Natural killer cell (primary cell): ENCODE results near the gene GOLGA6A. TPM values are rescaled to one million over a fixed set of nuclear protein-coding genes. Genes with fewer than 3 reads are reported as not detected.

Experiments used
- ATAC-seq, 3 donors: fragments of 150-1000 bp in 2 of 3; fragments of 200-7000 bp in 1 of 3; cut with Tn5 transposase; 1 replicate in 1 of 3; 2 replicates in 2 of 3; pipeline ENCODE4 v1.10.0; 2021; ENCODE audit warnings: mild to moderate bottlenecking in 2 of 3, moderate library complexity in 2 of 3
- DNase-seq, 2 donors: peaks; one replicate each; pipeline versions ENCODE4 v3.0.0 to v3.0.0-alpha.2; 2013 to 2021; ENCODE audit warnings: mixed read lengths in 1 of 2
- H3K27ac ChIP-seq: one replicate; pipeline ENCODE4 v1.5.1; 2013; ENCODE audit warnings: mild to moderate bottlenecking, low read length
- H3K27me3 ChIP-seq: one replicate; pipeline ENCODE4 v1.6.1; 2013; ENCODE audit warnings: low read length; ENCODE audit not compliant: control insufficient read depth, insufficient read depth
- H3K36me3 ChIP-seq: one replicate; pipeline ENCODE4 v1.6.1; 2013; ENCODE audit warnings: low read length; ENCODE audit not compliant: control insufficient read depth, insufficient read depth
- H3K4me1 ChIP-seq: one replicate; pipeline ENCODE4 v1.6.1; 2013; ENCODE audit warnings: low read length; ENCODE audit not compliant: control insufficient read depth, insufficient read depth
- H3K4me3 ChIP-seq: one replicate; pipeline ENCODE4 v1.5.1; 2013; ENCODE audit warnings: low read length
- H3K9me3 ChIP-seq: one replicate; pipeline ENCODE4 v1.6.1; 2013; ENCODE audit warnings: low read length; ENCODE audit not compliant: control insufficient read depth, insufficient read depth
- H3K27ac Mint-ChIP-seq, 2 donors: one replicate each; pipeline ENCODE4 v1.8.0; 2022; ENCODE audit warnings: mild to moderate bottlenecking in 2 of 2, mixed read lengths in 2 of 2, moderate library complexity in 1 of 2
- H3K27me3 Mint-ChIP-seq, 2 donors: one replicate each; pipeline ENCODE4 v1.8.0; 2022; ENCODE audit warnings: low read depth in 2 of 2, mixed read lengths in 2 of 2
- H3K36me3 Mint-ChIP-seq: one replicate; pipeline ENCODE4 v1.8.0; 2022; ENCODE audit warnings: mixed read lengths
- H3K4me1 Mint-ChIP-seq, 2 donors: one replicate each; pipeline ENCODE4 v1.8.0; 2022; ENCODE audit warnings: mixed read lengths in 2 of 2
- H3K4me3 Mint-ChIP-seq: one replicate; pipeline ENCODE4 v1.8.0; 2022; ENCODE audit warnings: mild to moderate bottlenecking, moderate library complexity, mixed read lengths
- H3K9me3 Mint-ChIP-seq, 2 donors: one replicate each; pipeline ENCODE4 v1.8.0; 2022; ENCODE audit warnings: mixed read lengths in 2 of 2
- WGBS: methylation state at CpG from one replicate; pipeline ENCODE4 v1.1.7; 2013; ENCODE audit warnings: missing lambda C conversion rate; ENCODE audit not compliant: insufficient coverage; 5-methylcytosine and 5-hydroxymethylcytosine counted together
- intact Hi-C: fragments of 100-400 bp; cut with micrococcal nuclease; formaldehyde crosslinking; loops from one replicate; pipeline ENCODE4 v1.14.2; 2022
- total RNA-seq, 4 donors: library from RNA; stranded (reverse); fragments of 120-200 nt in 1 of 4; gene quantifications; one replicate each; pipeline versions ENCODE4 v1.2.3 to v1.2.4, GENCODE V29; 2013 to 2022
- TF ChIP-seq, protein P1 (sequence below): fragments of 200-600 bp; IDR thresholded peaks from one replicate; pipeline ENCODE4 v1.8.0; 2022; ENCODE audit warnings: antibody characterized with exemption

GOLGA6A gene
- total RNA-seq, 3 donors from 2014 or later (not counting 1 experiment from before 2014, with no cell fraction given): 0.16 to 0.82 TPM; not detected in 1

DNA sequence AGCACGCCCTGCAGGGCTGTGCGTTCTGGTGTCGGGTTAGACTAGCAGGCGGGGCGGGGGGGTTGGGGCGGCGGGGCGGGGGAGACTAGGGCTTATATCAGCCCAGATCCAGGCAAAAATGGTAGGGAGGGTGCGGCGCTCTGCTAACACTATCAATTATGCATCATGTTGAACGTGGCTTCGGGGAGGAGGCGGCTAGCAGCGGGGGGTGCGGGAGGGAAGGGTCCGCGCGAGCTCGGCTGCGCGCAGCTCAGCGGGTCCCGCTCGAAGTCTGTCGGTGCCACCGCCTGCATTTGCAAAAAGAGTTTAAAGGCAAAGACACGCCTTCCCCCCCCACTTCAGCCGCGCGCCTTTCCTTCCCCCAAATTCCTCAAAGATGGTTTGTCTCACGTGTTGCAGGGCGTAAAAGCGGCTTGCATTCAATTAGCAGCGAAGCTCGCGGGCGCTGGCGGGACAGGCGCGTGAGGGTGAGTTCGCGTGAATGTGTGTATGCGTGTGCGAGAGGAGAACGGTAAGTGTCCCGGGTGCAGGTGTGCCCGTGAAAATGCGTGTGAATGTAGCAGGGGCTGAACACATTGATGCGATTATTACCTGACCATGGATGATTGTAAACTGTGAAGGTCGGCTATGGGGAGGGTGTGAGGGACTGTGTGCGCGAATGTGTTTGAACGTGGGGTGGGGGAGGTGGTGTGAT, 48.0 kb upstream of the GOLGA6A start, which contains the start of gene ISLR2:
Gene ISLR2, plus strand, starts transcription at position 432 of the 694 bp plus-strand sequence. CDS start 2,169 bp downstream, outside the sequence.
- DNase-seq: no peak
- Histone ChIP-seq H3K27me3 (peaks cover 56% of the 10 kb centered on the region), H3K27ac (no peak within 1 kb of the TSS), H3K36me3 (no peaks in the 10 kb centered on the region), H3K4me1 (peaks cover 25% of the 10 kb centered on the region), H3K9me3 (no peaks in the 10 kb centered on the region), H3K4me3 (no peak within 1 kb of the TSS)
- no peaks in the 10 kb centered on the region for H3K9me3 Mint-ChIP-seq
- no peak for ATAC-seq
- peaks cover 51 to 65% of the 10 kb centered on the region in 2 donors for H3K27me3 Mint-ChIP-seq
- no peaks in the 10 kb centered on the region for H3K36me3 Mint-ChIP-seq
- WGBS: 6% methylated on average over 53 of the region's 53 CpGs
- intact Hi-C loops: no loop called here
- TF ChIP-seq, protein P1, sequence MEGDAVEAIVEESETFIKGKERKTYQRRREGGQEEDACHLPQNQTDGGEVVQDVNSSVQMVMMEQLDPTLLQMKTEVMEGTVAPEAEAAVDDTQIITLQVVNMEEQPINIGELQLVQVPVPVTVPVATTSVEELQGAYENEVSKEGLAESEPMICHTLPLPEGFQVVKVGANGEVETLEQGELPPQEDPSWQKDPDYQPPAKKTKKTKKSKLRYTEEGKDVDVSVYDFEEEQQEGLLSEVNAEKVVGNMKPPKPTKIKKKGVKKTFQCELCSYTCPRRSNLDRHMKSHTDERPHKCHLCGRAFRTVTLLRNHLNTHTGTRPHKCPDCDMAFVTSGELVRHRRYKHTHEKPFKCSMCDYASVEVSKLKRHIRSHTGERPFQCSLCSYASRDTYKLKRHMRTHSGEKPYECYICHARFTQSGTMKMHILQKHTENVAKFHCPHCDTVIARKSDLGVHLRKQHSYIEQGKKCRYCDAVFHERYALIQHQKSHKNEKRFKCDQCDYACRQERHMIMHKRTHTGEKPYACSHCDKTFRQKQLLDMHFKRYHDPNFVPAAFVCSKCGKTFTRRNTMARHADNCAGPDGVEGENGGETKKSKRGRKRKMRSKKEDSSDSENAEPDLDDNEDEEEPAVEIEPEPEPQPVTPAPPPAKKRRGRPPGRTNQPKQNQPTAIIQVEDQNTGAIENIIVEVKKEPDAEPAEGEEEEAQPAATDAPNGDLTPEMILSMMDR: no peak
- no peaks in the 10 kb centered on the region for H3K4me1 Mint-ChIP-seq
- H3K27ac Mint-ChIP-seq: no peak within 1 kb of the TSS
- no peak within 1 kb of the TSS for H3K4me3 Mint-ChIP-seq

GRCh38 chr15:74129586-74130154, 47.3 kb upstream of the GOLGA6A start:
- DNase-seq: no peak
- WGBS: 5% methylated on average over 40 of the region's 40 CpGs

GRCh38 chr15:74128785-74129585, 46.6 kb upstream of the GOLGA6A start:
- Histone ChIP-seq H3K27ac (no peak overlapping the region), H3K27me3 (peaks cover 51% of the 10 kb centered on the region), H3K36me3 (no peaks in the 10 kb centered on the region), H3K9me3 (no peaks in the 10 kb centered on the region), H3K4me1 (peaks cover 25% of the 10 kb centered on the region), H3K4me3 (no peak overlapping the region)
- intact Hi-C loops: no loop called here
- Mint-ChIP-seq H3K27ac (no peak overlapping the region), H3K4me3 (no peak overlapping the region), H3K4me1 (no peaks in the 10 kb centered on the region), H3K9me3 (no peaks in the 10 kb centered on the region), H3K27me3 (peaks cover 59 to 60% of the 10 kb centered on the region in 2 donors), H3K36me3 (no peaks in the 10 kb centered on the region)
- 4% methylated on average over 43 of the region's 43 CpGs for WGBS
- no peak for ATAC-seq
- TF ChIP-seq, protein P1: no peak
- no peak for DNase-seq

More at GRCh38 chr15:74129586-74130154, 47.3 kb upstream of the GOLGA6A start:
- H3K36me3 Mint-ChIP-seq: no peaks in the 10 kb centered on the region
- H3K27ac Mint-ChIP-seq: no peak overlapping the region
- no peak for ATAC-seq
- Histone ChIP-seq H3K4me1 (peaks cover 25% of the 10 kb centered on the region), H3K9me3 (no peaks in the 10 kb centered on the region), H3K27ac (no peak overlapping the region), H3K36me3 (no peaks in the 10 kb centered on the region), H3K27me3 (peaks cover 53% of the 10 kb centered on the region), H3K4me3 (no peak overlapping the region)
- peaks cover 55 to 62% of the 10 kb centered on the region in 2 donors for H3K27me3 Mint-ChIP-seq
- no peaks in the 10 kb centered on the region for H3K4me1 Mint-ChIP-seq
- no peaks in the 10 kb centered on the region for H3K9me3 Mint-ChIP-seq
- no peak overlapping the region for H3K4me3 Mint-ChIP-seq
- intact Hi-C loops: no loop called here
- TF ChIP-seq, protein P1: no peak
